ENCODE results near the gene SPTB.

The SPTB gene

DNA sequence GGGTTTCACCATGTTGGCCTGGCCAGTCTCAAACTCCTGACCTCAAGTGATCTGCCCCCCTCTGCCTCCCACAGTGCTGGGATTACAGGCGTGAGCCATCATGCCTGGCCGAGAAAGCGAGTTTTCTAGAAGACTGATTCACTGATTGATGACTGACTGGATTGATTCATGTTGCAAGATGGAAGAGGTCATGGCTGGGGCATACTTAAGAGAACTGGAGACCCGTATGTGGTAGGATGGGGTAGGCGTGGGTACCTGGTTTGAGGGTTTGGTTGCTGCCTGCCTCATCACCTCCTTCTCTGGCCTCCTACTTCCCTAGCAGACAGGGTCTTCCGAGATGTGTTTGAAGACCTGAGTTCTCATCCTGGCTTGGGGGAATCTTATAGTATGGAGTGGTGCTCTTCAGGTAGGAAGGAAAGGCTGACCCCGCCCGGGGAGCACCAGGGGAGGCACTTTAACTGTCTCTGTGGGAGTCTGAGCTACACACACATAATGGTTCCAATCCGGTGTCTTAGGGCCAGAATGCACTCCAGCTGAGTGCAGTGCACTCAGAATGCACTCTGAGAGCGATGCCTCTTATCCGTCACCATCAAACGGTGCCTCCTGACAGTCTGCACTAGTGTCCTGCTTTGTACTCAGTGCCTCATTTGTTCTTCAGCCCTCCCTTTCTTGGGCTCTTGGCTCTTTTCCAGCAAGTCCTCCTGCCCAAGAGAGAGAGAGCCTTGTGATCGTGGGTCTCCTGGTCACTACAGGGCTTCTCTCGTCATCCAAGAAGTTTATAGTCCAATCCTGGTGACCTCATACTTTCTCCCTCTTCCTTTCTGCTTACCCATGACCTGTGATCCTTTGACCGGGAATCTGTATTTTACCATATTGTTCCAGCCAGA, 155.8 kb downstream of the SPTB start:
- no peak for DNase-seq

DNA sequence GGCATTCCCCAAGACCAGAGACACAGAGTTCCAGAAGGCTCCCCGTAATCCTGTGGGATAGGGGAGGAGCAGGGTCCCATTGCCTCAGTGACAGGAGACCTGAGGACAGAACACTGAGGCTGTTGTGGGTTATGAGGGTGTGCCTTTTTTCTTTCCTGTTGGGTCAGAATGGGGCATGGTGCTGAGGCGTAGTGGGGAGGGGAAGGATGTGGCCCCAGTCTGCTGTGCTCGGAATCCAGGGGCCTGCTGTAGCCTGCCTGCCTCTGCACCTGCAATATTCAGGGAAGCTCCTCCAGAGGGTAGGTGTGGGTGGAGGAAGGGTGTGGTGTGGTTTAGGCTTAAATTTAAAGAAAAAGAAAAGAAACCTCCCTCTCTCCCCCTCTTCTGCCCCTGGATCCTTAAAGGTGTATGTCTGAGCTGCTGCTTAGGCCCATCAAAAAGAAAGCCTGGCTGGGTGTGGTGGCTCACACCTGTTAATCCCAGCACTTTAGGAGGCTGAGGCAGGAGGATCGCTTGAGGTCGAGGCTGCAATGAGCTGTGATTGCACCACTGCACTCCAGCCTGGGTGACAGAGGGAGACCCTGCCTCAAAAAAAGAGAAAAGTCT, 156.8 kb downstream of the SPTB start:
- DNase-seq: no peak

DNA sequence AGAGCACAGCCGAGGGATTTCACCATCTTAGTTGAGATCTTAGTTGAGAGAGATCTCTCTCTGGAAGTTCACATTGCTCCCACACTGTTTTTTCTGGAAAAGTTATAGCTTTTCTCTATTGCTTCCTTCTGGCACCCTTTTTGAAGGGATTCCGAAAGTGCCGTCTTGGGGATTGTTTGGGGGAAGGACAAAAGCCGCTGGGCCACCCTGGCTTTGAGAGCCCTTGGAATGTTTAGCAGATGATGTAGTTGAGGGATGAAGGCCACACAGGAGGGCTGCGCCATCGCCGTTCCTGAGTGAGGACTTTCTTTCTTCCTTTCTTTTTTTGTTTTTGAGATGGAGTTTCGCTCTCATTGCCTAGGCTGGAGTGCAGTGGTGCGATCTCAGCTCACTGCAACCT, 157.8 kb downstream of the SPTB start:
- no peak for DNase-seq

GRCh38 chr14:64721391-64721791, 158.3 kb downstream of the SPTB start:
- DNase-seq: no peak

DNA sequence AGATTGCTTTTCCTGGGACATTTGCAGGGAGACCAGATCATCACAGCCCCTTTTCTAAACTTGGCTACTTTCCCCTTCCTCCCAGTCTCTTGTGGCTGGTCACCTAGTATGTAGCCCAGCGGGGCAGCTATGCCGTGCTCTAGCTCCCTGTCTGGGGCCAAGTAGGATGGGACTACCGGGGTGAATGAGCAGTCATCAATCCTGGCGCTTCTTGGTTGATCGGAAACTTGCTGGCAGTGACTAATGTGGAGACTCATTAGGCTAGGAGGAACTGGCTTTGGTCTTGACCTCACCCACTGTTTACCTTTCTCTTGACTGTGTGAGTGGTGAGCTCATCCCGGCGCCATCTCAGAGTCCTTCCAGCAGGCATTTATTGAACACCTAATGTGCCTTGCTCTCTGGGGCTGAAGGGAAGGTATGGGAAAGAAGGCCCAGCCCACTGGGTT, 159.6 kb downstream of the SPTB start:
- DNase-seq: no peak

GRCh38 chr14:64719601-64720000, 160.1 kb downstream of the SPTB start:
- DNase-seq: no peak

GRCh38 chr14:64718762-64719161, 160.9 kb downstream of the SPTB start:
- no peak for DNase-seq

DNA sequence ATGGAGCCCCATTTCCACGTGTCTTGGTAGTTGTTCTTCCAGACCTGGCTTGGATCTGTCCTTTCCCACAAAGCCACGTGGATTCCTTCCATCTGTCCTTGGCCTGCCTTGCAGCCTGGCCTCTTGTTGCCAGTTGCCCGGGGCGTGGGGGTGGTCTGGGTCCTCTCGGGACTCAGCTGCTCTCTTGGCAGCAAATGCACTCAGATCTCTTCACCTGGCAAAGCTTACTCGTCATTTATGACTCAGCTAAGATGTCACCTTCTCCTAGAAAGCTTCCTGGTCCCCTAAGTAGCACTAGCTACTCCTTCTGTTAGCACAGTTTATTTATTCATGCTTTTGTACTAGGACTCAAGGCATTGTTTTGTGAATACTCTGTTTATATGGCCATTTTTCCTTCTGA, 161.8 kb downstream of the SPTB start:
- DNase-seq: peak; percentile 13

DNA sequence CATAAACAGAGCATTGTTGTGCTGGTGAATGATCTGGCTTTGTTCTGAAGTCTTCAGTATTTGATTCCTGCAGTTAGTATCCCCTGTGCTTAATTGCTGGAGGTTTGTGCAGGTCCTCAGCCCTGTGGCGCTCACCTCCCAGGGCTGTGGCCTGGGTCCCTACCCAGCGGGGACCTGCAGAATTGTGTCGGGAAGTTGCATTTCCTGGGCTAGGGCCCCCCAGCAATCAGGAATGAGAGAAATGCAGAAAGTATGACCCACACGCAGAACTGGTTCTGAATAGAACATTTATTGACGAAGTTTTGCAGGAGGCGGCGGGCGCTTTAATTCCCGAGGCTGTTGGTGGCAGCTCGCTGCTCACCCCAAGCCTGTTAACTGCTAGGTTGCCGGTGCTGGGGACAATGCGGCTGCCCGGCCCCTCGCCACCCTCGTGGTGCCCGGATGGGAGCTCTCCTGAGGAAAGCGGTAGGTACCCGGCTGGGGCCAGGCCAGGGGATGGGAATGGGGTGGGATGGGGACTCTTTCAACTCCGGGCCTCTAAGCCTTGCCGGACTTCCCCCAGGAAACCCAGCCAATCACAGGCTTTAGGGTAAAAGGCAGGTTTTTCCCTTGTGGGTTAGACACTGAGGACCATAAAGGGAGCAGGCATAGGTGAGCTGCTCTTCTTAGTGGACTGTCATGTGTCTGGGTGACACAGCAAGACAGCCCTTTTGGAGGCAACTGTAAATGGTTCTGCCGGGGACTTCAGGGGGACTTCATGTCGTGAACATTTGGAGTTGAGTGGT, 163.9 kb downstream of the SPTB start:
- DNase-seq: no peak

DNA sequence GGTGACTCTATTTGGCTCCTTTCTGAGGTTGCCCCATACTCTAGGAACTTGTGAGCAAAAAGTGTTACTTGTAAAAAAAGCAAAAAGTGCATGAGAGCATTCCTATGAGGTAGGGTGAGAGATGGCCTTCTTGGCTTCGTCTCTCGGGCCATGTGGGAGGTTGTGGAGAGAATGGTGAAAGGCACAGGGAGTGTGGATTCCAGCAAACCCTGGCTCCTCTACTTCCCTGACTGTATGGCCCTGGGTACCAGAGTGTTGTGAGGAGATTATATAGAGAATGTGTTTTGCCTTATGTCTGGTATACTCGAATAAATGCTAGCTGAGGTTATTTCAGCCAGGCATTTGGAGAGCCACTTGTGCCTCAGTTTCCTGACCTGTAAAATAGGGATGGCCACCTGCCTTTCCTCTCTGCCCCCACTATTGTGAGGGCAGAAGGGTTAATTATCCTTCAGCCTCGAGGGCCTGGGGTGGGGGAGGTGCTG, 164.5 kb downstream of the SPTB start:
- DNase-seq: no peak

- DNase-seq: no peak
Observed at GRCh38 chr14:64714432-64715025, 165.2 kb downstream of the SPTB start.

- DNase-seq: no peak
Observed at GRCh38 chr14:64713677-64714076, 166.0 kb downstream of the SPTB start.

GRCh38 chr14:64711039-64711438, 168.7 kb downstream of the SPTB start:
- no peak for DNase-seq

- DNase-seq: no peak
Observed at GRCh38 chr14:64709126-64709525, 170.6 kb downstream of the SPTB start.

DNA sequence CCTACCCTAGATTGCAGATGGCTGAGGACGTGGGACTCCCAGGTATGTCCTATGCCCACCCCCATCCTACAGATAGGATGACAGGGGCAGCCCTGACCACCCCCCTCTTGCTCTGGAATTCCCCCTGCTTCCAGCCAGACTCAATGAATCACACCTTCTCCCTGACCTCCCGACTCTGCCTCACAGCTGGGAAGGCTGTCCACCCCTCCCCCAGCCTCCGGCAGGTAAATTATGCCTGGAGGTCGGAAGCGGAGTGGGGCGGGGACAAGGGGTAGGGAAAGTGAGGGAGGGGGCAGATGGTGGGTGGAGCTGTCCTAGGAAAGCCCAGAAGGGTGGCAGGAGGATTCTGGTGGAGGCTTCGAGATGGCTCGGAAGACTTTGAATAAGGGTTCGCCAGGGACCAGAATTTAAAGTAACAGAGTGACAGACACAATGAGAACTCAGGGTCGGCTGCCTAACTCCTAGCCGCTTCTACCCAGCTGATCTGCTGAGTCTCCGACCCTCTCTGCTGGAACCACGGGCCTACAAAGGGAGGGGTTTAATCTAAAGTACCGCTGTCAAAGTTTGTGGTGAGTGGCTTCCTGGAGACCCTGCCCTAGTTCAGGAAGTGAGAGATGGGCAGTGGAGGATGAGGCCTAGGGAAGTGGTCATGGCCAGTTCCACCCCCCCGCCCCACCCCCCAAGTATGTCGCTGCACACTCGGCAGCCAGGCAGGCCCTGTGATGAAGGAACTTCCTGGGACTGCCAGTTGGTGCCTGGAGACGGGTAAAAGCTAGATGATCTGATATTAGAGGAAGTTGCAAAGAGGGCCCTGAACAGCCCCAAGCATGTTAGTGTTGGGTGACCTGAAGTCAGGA, 171.3 kb downstream of the SPTB start:
- DNase-seq: no peak

DNA sequence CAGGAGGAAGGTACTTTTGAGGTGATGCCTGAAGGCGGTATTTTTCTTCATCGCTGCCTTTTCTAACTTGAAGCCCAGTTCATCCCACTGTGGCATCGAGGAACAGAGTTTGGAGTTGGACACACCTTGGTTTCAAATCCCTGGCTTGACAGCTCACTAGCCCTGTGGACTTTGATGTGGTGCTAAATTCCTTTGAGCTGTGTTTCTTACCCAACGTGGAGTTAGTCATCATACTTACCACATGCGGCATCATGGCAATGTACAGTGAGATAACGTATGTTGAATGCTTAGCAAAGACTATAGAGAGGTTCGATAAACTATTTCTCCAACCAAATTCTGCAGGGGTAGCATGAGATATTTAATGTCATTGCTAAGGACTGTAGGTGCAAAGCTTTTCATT, 172.0 kb downstream of the SPTB start:
- DNase-seq: no peak

- no peak for DNase-seq
Observed at GRCh38 chr14:64706593-64707193, 173.0 kb downstream of the SPTB start.

GRCh38 chr14:64706119-64706592, 173.6 kb downstream of the SPTB start:
- DNase-seq: no peak

GRCh38 chr14:64705381-64706118, 174.2 kb downstream of the SPTB start:
- peak; percentile 54 for DNase-seq

GRCh38 chr14:64704743-64705380, 174.8 kb downstream of the SPTB start:
- DNase-seq: peak; percentile 68
